H1 (cell line): Measurements from ENCODE around the gene ARL3. TPM values are rescaled to one million over a fixed set of nuclear protein-coding genes. Genes with fewer than 3 reads are reported as not detected.

ENCODE experiments used
- CTCF ChIA-PET: fragments of 300-600 bp; sonication (Branson Sonifier 250); formaldehyde crosslinking; loops from one replicate; lab custom pipeline; 2021; ENCODE audit not compliant: partially characterized antibody; lab: Charles Lee
- POLR2A ChIA-PET: fragments of 300-600 bp; sonication (Branson Sonifier 250); formaldehyde crosslinking; loops from one replicate; lab custom pipeline; 2021; ENCODE audit warnings: inconsistent platforms; ENCODE audit not compliant: partially characterized antibody; lab: Charles Lee
- DNase-seq, 2 experiments: peaks; one replicate each; pipeline versions ENCODE4 v3.0.0 to v3.0.0-alpha.2; 2010 to 2022; ENCODE audit warnings: low spot score in 2 of 2, low read depth in 1 of 2, mixed read lengths in 1 of 2
- FAIRE-seq: peaks from 2 replicates; lab custom pipeline; 2011; peaks lifted over from hg19 to GRCh38; lab: Jason Lieb, UNC
- H2AFZ ChIP-seq: 2 replicates; pipeline ENCODE4 v1.8.1; 2012; ENCODE audit warnings: low read length, inconsistent platforms
- H2AK5ac ChIP-seq: 2 replicates; pipeline ENCODE4 v1.6.1; 2013; ENCODE audit warnings: low read depth, low read length
- H2BK120ac ChIP-seq: replicated peaks from 2 replicates; pipeline ENCODE3; 2013; ENCODE audit warnings: low read depth, low read length, inconsistent platforms
- H2BK12ac ChIP-seq: 2 replicates; pipeline ENCODE4 v1.6.1; 2013; ENCODE audit warnings: low read depth, low read length
- H2BK15ac ChIP-seq: 2 replicates; pipeline ENCODE4 v1.6.1; 2013; ENCODE audit warnings: low read length
- H2BK20ac ChIP-seq: 2 replicates; pipeline ENCODE4 v1.6.1; 2013; ENCODE audit warnings: low read length
- H2BK5ac ChIP-seq: 2 replicates; pipeline ENCODE4 v1.6.1; 2013; ENCODE audit warnings: low read depth, low read length
- H3K14ac ChIP-seq: 2 replicates; pipeline ENCODE4 v1.6.1; 2013; ENCODE audit warnings: inconsistent platforms; ENCODE audit not compliant: insufficient read length
- H3K18ac ChIP-seq: 2 replicates; pipeline ENCODE4 v1.6.1; 2013; ENCODE audit warnings: low read length; ENCODE audit errors: extremely low read depth
- H3K23ac ChIP-seq: 2 replicates; pipeline ENCODE4 v1.6.1; 2013; ENCODE audit warnings: inconsistent platforms; ENCODE audit not compliant: insufficient read length
- H3K23me2 ChIP-seq: 2 replicates; pipeline ENCODE4 v1.6.1; 2013; ENCODE audit warnings: low read depth, low read length
- H3K27ac ChIP-seq: 2 replicates; pipeline ENCODE4 v1.6.1; 2011; ENCODE audit warnings: low read depth, low read length, inconsistent platforms
- H3K27me3 ChIP-seq, 4 experiments: replicated peaks in 1 of 4; 1 replicate in 1 of 4; 2 replicates in 3 of 4; pipeline versions ENCODE4 v1.6.1 to v1.8.1; 2011 to 2013; ENCODE audit warnings: low read length in 3 of 4, mild to moderate bottlenecking in 3 of 4, inconsistent platforms in 2 of 4, mixed read lengths in 2 of 4, moderate library complexity in 1 of 4; ENCODE audit not compliant: control insufficient read depth in 3 of 4, insufficient read depth in 3 of 4; ENCODE audit errors: extremely low read depth in 1 of 4
- H3K36me3 ChIP-seq, 4 experiments: 2 replicates each; pipeline versions ENCODE4 v1.6.1 to v1.8.1; 2011 to 2013; ENCODE audit warnings: mild to moderate bottlenecking in 4 of 4, low read length in 3 of 4, moderate library complexity in 2 of 4, control low read depth in 1 of 4, inconsistent platforms in 1 of 4; ENCODE audit not compliant: insufficient read depth in 4 of 4, control insufficient read depth in 2 of 4
- H3K4ac ChIP-seq: replicated peaks from 2 replicates; pipeline ENCODE3; 2013; ENCODE audit warnings: low read length, low read depth, mixed read lengths, inconsistent platforms; ENCODE audit not compliant: insufficient read length
- H3K4me1 ChIP-seq, 4 experiments: replicated peaks in 1 of 4; 1 replicate in 1 of 4; 2 replicates in 3 of 4; pipeline versions ENCODE4 v1.6.1 to v1.8.1; 2011 to 2013; ENCODE audit warnings: low read length in 3 of 4, inconsistent platforms in 2 of 4, mixed read lengths in 1 of 4; ENCODE audit not compliant: insufficient read depth in 4 of 4, control insufficient read depth in 3 of 4
- H3K4me2 ChIP-seq, 2 experiments: 2 replicates each; pipeline versions ENCODE4 v1.6.1 to v1.8.1; 2011 to 2013; ENCODE audit warnings: low read depth in 2 of 2, low read length in 2 of 2, control low read depth in 1 of 2, inconsistent platforms in 1 of 2, mild to moderate bottlenecking in 1 of 2; ENCODE audit not compliant: insufficient read depth in 1 of 2
- H3K4me3 ChIP-seq, 4 experiments: fragments of 200-600, 300-600 bp in 1 of 4; sonication (generic), shearing (Covaris generic), sonication (Bioruptor Twin) in 1 of 4; 2 replicates each; pipeline versions ENCODE4 v1.5.1 to v1.8.1; 2011 to 2016; ENCODE audit warnings: low read length in 4 of 4, low read depth in 3 of 4, control low read depth in 2 of 4, inconsistent platforms in 2 of 4, mild to moderate bottlenecking in 2 of 4, mixed read lengths in 1 of 4, moderate library complexity in 1 of 4; ENCODE audit not compliant: insufficient read depth in 2 of 4; ENCODE audit errors: extremely low read depth in 1 of 4
- H3K56ac ChIP-seq: replicated peaks from 2 replicates; pipeline ENCODE3; 2013; ENCODE audit warnings: low read depth, mild to moderate bottlenecking, mixed read lengths, low read length, inconsistent platforms; ENCODE audit not compliant: insufficient read length
- H3K79me1 ChIP-seq: 2 replicates; pipeline ENCODE4 v1.6.1; 2013; ENCODE audit warnings: low read depth, low read length, control low read depth
- H3K79me2 ChIP-seq, 2 experiments: 2 replicates each; pipeline versions ENCODE4 v1.6.1 to v1.8.1; 2012 to 2013; ENCODE audit warnings: low read length in 2 of 2, mild to moderate bottlenecking in 2 of 2, inconsistent platforms in 1 of 2; ENCODE audit not compliant: insufficient read depth in 2 of 2, control insufficient read depth in 1 of 2
- H3K9ac ChIP-seq, 4 experiments: replicated peaks in 1 of 4; 1 replicate in 1 of 4; 2 replicates in 3 of 4; pipeline versions ENCODE4 v1.6.1 to v1.8.1; 2011 to 2013; ENCODE audit warnings: low read depth in 3 of 4, low read length in 3 of 4, control low read depth in 2 of 4, mild to moderate bottlenecking in 2 of 4, moderate library complexity in 2 of 4, inconsistent platforms in 1 of 4; ENCODE audit errors: extremely low read depth in 1 of 4
- H3K9me3 ChIP-seq, 2 experiments: 2 replicates each; pipeline versions ENCODE4 v1.6.1 to v1.8.1; 2012 to 2013; ENCODE audit warnings: mild to moderate bottlenecking in 2 of 2, moderate library complexity in 2 of 2, control low read depth in 1 of 2, inconsistent platforms in 1 of 2, low read depth in 1 of 2, low read length in 1 of 2, mixed read lengths in 1 of 2; ENCODE audit not compliant: insufficient read depth in 2 of 2
- H4K20me1 ChIP-seq, 2 experiments: replicated peaks in 1 of 2; 2 replicates each; pipeline versions ENCODE3 to v1.8.1; 2011 to 2013; ENCODE audit warnings: inconsistent platforms in 2 of 2, low read length in 2 of 2, mild to moderate bottlenecking in 1 of 2; ENCODE audit not compliant: insufficient read depth in 2 of 2, control insufficient read depth in 1 of 2
- H4K5ac ChIP-seq: 2 replicates; pipeline ENCODE4 v1.6.1; 2013; ENCODE audit warnings: low read length, low read depth, mixed read lengths, inconsistent platforms; ENCODE audit not compliant: insufficient read length
- H4K8ac ChIP-seq: 2 replicates; pipeline ENCODE4 v1.8.0; 2013; ENCODE audit warnings: mild to moderate bottlenecking, moderate library complexity, low read length, inconsistent platforms; ENCODE audit not compliant: insufficient read depth; ENCODE audit errors: extremely low read depth
- H4K91ac ChIP-seq: replicated peaks from 2 replicates; pipeline ENCODE3; 2013; ENCODE audit warnings: low read length, mixed read lengths, inconsistent platforms; ENCODE audit not compliant: insufficient read length
- BCL11A ChIP-seq, 2 experiments: IDR thresholded peaks; one replicate each; pipeline ENCODE4 v1.6.1; 2011; ENCODE audit warnings: low read depth in 2 of 2, low read length in 2 of 2, mild to moderate bottlenecking in 2 of 2
- HDAC6 ChIP-seq: IDR thresholded peaks from one replicate; pipeline ENCODE4 v1.7.1; 2012; ENCODE audit warnings: low read depth, mild to moderate bottlenecking, inconsistent platforms, low read length, moderate library complexity
- USF2 ChIP-seq: IDR thresholded peaks from 2 replicates; pipeline ENCODE4 v1.6.1; 2011; ENCODE audit warnings: low read length, improper control_type of control experiment
- WGBS, 2 experiments: shearing (Covaris generic) in 1 of 2; methylation state at CpG; one replicate each; pipeline versions ENCODE4 v1.1.6 to v1.1.7; 2013 to 2015; ENCODE audit warnings: low lambda C conversion rate in 2 of 2, mixed read lengths in 2 of 2, inconsistent platforms in 1 of 2, low coverage in 1 of 2, missing lambda C conversion rate in 1 of 2; ENCODE audit not compliant: insufficient replicate concordance in 2 of 2, insufficient coverage in 1 of 2, insufficient read length in 1 of 2; ENCODE audit errors: extremely low coverage in 1 of 2, missing lambda C conversion rate in 1 of 2; 5-methylcytosine and 5-hydroxymethylcytosine counted together
- polyA plus RNA-seq, 7 experiments: library from polyadenylated mRNA; depleted of rRNA in 3 of 7; stranded (reverse) in 5 of 7; unstranded in 2 of 7; fragments of >200 nt in 5 of 7; fragments of 200-250 nt in 2 of 7; gene quantifications; 1 replicate in 5 of 7; 2 replicates in 1 of 7; 4 replicates in 1 of 7; pipeline versions ENCODE4 v1.2.1 to v1.2.3, GENCODE V29; 2011 to 2013; ENCODE audit warnings: missing spikeins in 2 of 7, mixed read lengths in 2 of 7
- total RNA-seq: library from RNA; stranded (reverse); fragmentation: NEBNext Ultra II Directional; extraction: Animal tissue kit (Norgen Biotek cat#: 25700); gene quantifications from 2 replicates; pipeline ENCODE4 v1.2.1, GENCODE V29; 2021

Gene ARL3
- total and polyA plus RNA-seq, 2 of the 8 experiments (the other 6 are each of a cell fraction or from before 2014, with no cell fraction given): 8.8 to 16.2 TPM

- Histone ChIP-seq H3K36me3 (no peaks in the 10 kb centered on the region), H3K14ac (no peak overlapping the region), H3K4me1 (peaks cover 11 to 27% (median 20%) of the 10 kb centered on the region in 4 experiments), H2AK5ac (no peak overlapping the region), H4K91ac (no peak overlapping the region), H3K79me2 (no peaks in the 10 kb centered on the region), H2BK15ac (0 out of 2 replicates have a peak overlapping the region, but pooled peaks have one; percentile 32), H2AFZ (no peak overlapping the region), H4K8ac (peak overlapping the region; percentile 3; the same call in 1 of the 2 replicates), H4K20me1 (no peaks in the 10 kb centered on the region), H3K27me3 (no peaks in the 10 kb centered on the region), H3K4me3 (no peak overlapping the region), H4K5ac (no peak overlapping the region), H3K4ac (no peak overlapping the region), H3K9ac (no peak overlapping the region), H3K23me2 (no peaks in the 10 kb centered on the region), H2BK12ac (no peak overlapping the region), H3K18ac (no peak overlapping the region), H2BK20ac (no peak overlapping the region), H3K27ac (no peak overlapping the region), H3K4me2 (no peak overlapping the region), H3K23ac (no peak overlapping the region), H3K56ac (no peak overlapping the region), H3K9me3 (no peaks in the 10 kb centered on the region), H2BK5ac (no peak overlapping the region), H2BK120ac (no peak overlapping the region), H3K79me1 (no peaks in the 10 kb centered on the region)
- ChIA-PET CTCF (interaction anchor here (0.5 to 4.0 kb wide), 10 partner anchors 10 to 180 kb away, joined by 3 to 21 read pairs (median 4); no protein-coding TSS in a partner anchor), POLR2A (interaction anchor here (0.9 to 1.6 kb wide), 4 partner anchors 10 to 22 kb away, joined by 3 to 6 read pairs (median 4); partner anchors contain the start of gene TRIM8)
- DNase-seq: no peak
- no peak for FAIRE-seq
- 91% methylated on average over 9 of the region's 9 CpGs; no CpG with 5 or more reads in 1 of the 2 experiments for WGBS, 2 experiments
- TF ChIP-seq USF2 (no peak), HDAC6 (no peak), BCL11A (IDR thresholded peaks at IDR 0.05; ENCODE audit: low read depth in 2 of 2, low read length in 2 of 2) (no peak)
Observed at GRCh38 chr10:102665904-102666509, 48.2 kb downstream of the ARL3 start.
